Measurements from ENCODE around the gene TNNT1. TPM values are rescaled to one million over a fixed set of nuclear protein-coding genes. Genes with fewer than 3 reads are reported as not detected.

Gene TNNT1
- total RNA-seq, 1 donor from 2014 or later, result 2.8 TPM

DNA sequence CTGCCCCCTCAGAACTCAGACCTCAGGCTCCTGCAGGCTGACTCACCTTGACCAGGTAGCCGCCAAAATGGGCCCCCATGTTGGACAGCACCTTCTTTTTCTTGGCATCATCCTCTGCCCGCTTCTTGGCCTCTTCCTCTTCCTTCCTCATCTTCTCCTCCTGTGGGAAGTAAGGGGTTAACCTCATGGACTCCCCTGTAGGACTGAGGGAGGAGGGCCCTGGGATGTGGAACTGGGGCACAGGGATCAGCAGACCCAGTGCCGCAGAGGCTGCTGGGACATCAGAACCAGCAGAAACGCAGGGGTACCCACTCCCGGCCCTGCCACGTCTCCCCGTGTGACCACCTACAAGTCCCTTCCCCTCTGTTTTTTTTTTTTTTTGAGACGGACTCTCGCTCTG is 11.1 kb downstream of the TNNT1 start:
- Mint-ChIP-seq H3K36me3 (ENCODE audit: low read depth, unreplicated experiment) (no peaks in the 10 kb centered on the region), H3K4me3 (ENCODE audit: unreplicated experiment) (no peak overlapping the region), H3K27ac (ENCODE audit: unreplicated experiment) (no peak overlapping the region), H3K9me3 (ENCODE audit: unreplicated experiment) (no peaks in the 10 kb centered on the region), H3K27me3 (ENCODE audit: unreplicated experiment) (peaks cover 9% of the 10 kb centered on the region), H3K4me1 (ENCODE audit: unreplicated experiment) (peaks cover 7% of the 10 kb centered on the region)
- DNase-seq (ENCODE audit: low spot score), result no peak
- TF ChIP-seq, protein P1, sequence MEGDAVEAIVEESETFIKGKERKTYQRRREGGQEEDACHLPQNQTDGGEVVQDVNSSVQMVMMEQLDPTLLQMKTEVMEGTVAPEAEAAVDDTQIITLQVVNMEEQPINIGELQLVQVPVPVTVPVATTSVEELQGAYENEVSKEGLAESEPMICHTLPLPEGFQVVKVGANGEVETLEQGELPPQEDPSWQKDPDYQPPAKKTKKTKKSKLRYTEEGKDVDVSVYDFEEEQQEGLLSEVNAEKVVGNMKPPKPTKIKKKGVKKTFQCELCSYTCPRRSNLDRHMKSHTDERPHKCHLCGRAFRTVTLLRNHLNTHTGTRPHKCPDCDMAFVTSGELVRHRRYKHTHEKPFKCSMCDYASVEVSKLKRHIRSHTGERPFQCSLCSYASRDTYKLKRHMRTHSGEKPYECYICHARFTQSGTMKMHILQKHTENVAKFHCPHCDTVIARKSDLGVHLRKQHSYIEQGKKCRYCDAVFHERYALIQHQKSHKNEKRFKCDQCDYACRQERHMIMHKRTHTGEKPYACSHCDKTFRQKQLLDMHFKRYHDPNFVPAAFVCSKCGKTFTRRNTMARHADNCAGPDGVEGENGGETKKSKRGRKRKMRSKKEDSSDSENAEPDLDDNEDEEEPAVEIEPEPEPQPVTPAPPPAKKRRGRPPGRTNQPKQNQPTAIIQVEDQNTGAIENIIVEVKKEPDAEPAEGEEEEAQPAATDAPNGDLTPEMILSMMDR (IDR thresholded peaks at IDR 0.05; ENCODE audit: unreplicated experiment), result no peak

DNA sequence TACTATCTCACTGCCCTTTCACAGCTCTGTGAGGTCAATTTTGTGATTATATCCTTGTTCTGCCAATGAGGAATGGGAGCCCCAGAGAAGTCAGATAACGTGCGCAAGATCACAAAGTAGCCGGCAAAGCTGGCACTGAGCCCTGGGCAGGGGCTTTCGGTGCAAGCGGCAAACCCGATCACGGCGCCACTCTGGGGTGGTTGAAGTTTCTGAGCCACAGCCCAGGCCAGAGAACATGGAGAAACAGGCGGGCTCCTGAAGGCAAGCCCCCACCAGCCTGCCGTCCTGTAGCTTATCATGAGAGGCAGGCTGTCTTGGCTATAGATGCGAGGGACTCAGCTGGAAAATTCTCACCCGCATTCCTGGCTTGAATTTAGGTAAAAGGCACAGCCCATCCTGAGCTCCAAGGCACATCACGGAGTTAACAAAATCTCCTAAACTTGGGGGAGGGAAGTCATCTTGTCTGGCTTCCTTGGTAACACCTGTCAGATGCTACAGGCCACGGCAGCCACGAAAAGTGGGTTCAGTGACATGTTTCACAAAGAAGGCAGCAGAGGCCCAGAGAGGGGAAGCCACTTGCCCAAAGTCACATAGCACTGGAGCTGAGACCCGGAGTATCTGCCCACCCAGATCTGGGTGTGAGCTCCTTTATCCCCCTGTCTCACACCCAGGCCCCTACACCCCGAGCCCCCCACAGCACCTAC is 12.5 kb downstream of the TNNT1 start:
- peaks cover 9% of the 10 kb centered on the region for H3K4me1 Mint-ChIP-seq (ENCODE audit: unreplicated experiment)
- no peak overlapping the region for H3K4me3 Mint-ChIP-seq (ENCODE audit: unreplicated experiment)
- H3K36me3 Mint-ChIP-seq (ENCODE audit: low read depth, unreplicated experiment), result no peaks in the 10 kb centered on the region
- no peak for DNase-seq (ENCODE audit: low spot score)
- TF ChIP-seq, protein P1 (IDR thresholded peaks at IDR 0.05; ENCODE audit: unreplicated experiment), result no peak
- peaks cover 9% of the 10 kb centered on the region for H3K27me3 Mint-ChIP-seq (ENCODE audit: unreplicated experiment)
- no peak overlapping the region for H3K27ac Mint-ChIP-seq (ENCODE audit: unreplicated experiment)
- no peaks in the 10 kb centered on the region for H3K9me3 Mint-ChIP-seq (ENCODE audit: unreplicated experiment)

GRCh38 chr19:55134736-55135135 is 14.3 kb downstream of the TNNT1 start:
- Mint-ChIP-seq H3K4me3 (ENCODE audit: unreplicated experiment) (no peak overlapping the region), H3K27ac (ENCODE audit: unreplicated experiment) (no peak overlapping the region), H3K9me3 (ENCODE audit: unreplicated experiment) (no peaks in the 10 kb centered on the region), H3K36me3 (ENCODE audit: low read depth, unreplicated experiment) (no peaks in the 10 kb centered on the region), H3K4me1 (ENCODE audit: unreplicated experiment) (peaks cover 9% of the 10 kb centered on the region), H3K27me3 (ENCODE audit: unreplicated experiment) (peaks cover 11% of the 10 kb centered on the region)
- TF ChIP-seq, protein P1 (IDR thresholded peaks at IDR 0.05; ENCODE audit: unreplicated experiment), result no peak
- no peak for DNase-seq (ENCODE audit: low spot score)

DNA sequence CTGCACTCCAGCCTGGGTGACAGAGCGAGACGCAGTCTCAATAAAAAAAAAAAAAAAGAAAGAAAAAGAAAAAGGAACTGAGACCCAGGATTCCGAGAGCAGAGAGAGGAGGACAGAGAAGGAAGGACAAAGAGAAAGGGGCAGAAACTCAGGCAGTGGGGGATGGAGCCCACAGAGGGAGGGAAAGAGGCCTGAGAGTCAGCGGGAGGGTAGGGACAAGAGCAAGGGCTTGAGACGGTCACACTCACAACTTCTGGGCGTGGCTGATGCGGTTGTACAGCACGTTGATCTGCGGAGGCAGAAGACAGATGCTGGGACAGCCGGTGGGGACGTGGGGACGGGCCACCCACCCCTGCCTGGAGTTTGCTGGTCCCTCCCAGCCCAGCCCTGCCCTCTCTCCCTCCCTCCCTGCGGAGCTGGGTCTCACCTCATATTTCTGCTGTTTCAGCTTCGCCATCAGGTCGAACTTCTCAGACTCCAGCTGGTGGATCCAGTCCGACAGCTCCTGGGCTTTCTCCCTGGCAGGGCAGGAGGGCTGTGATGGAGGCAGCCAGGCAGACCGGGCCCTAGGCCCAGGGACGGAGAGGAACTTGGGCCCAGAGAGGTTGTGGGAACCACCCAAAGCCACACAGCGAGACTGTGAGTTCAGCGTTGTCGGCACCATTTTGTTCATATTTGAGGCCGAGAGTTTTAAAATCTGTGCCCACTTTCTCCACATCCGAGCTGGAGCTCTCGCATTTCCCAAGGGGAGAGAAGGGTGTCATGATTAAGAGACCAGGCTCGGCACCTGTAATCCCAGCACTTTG is 15.2 kb downstream of the TNNT1 start:
- no peak for DNase-seq (ENCODE audit: low spot score)
- Mint-ChIP-seq H3K27ac (ENCODE audit: unreplicated experiment) (no peak overlapping the region), H3K9me3 (ENCODE audit: unreplicated experiment) (no peaks in the 10 kb centered on the region), H3K36me3 (ENCODE audit: low read depth, unreplicated experiment) (no peaks in the 10 kb centered on the region), H3K4me3 (ENCODE audit: unreplicated experiment) (no peak overlapping the region), H3K4me1 (ENCODE audit: unreplicated experiment) (peaks cover 9% of the 10 kb centered on the region), H3K27me3 (ENCODE audit: unreplicated experiment) (peaks cover 9% of the 10 kb centered on the region)
- TF ChIP-seq, protein P1 (IDR thresholded peaks at IDR 0.05; ENCODE audit: unreplicated experiment), result no peak

All from endothelial cell (in vitro differentiated cells).